ENCODE data around the gene EFCAB7. TPM values are rescaled to one million over a fixed set of nuclear protein-coding genes. Genes with fewer than 3 reads are reported as not detected.

Gene EFCAB7
- total and polyA plus RNA-seq, 2 of the 13 experiments (the other 11 are each of a cell fraction or from before 2014, with no cell fraction given), result 1.7 to 5.4 TPM

GRCh38 chr1:63522891-63523728, at the start of gene EFCAB7, which contains the start of gene ITGB3BP (continued):
- TF ChIP-seq ATF1 (CRISPR knock-in tag; IDR thresholded peaks at IDR 0.05) (peak; percentile 79), MXD4 (CRISPR knock-in tag; IDR thresholded peaks at IDR 0.05) (peak; percentile 83), ARID3A (IDR thresholded peaks at IDR 0.05; ENCODE audit: low read depth, low read length) (0 out of 2 replicates have a peak, but pooled peaks have one; percentile 46), ZNF350 (CRISPR knock-in tag; IDR thresholded peaks at IDR 0.05; ENCODE audit: borderline replicate concordance, low read depth) (peak; percentile 97), POGK (CRISPR knock-in tag; conservative IDR thresholded peaks at IDR 0.05) (peak; percentile 96), KAT8 (CRISPR knock-in tag; IDR thresholded peaks at IDR 0.05) (peak; percentile 98), STAG1 (CRISPR knock-in tag; IDR thresholded peaks at IDR 0.05) (no peak), PRDM4 (CRISPR knock-in tag; IDR thresholded peaks at IDR 0.05; ENCODE audit: borderline replicate concordance) (no peak), ZMYM4 (CRISPR knock-in tag; IDR thresholded peaks at IDR 0.05) (peak; percentile 99), ZNF33B (CRISPR knock-in tag; IDR thresholded peaks at IDR 0.05) (0 out of 2 replicates have a peak, but pooled peaks have one; percentile 62), ETV5 (CRISPR knock-in tag; IDR thresholded peaks at IDR 0.05; ENCODE audit: borderline replicate concordance) (peak; percentile 71; the same call in 1 of the 2 replicates), DNMT3B (CRISPR knock-in tag; conservative IDR thresholded peaks at IDR 0.05) (no peak), GPBP1L1 (CRISPR knock-in tag; IDR thresholded peaks at IDR 0.05) (no peak), ZNF326 (CRISPR knock-in tag; IDR thresholded peaks at IDR 0.05; ENCODE audit: borderline replicate concordance) (no peak)
- TF ChIP-seq, protein P1, sequence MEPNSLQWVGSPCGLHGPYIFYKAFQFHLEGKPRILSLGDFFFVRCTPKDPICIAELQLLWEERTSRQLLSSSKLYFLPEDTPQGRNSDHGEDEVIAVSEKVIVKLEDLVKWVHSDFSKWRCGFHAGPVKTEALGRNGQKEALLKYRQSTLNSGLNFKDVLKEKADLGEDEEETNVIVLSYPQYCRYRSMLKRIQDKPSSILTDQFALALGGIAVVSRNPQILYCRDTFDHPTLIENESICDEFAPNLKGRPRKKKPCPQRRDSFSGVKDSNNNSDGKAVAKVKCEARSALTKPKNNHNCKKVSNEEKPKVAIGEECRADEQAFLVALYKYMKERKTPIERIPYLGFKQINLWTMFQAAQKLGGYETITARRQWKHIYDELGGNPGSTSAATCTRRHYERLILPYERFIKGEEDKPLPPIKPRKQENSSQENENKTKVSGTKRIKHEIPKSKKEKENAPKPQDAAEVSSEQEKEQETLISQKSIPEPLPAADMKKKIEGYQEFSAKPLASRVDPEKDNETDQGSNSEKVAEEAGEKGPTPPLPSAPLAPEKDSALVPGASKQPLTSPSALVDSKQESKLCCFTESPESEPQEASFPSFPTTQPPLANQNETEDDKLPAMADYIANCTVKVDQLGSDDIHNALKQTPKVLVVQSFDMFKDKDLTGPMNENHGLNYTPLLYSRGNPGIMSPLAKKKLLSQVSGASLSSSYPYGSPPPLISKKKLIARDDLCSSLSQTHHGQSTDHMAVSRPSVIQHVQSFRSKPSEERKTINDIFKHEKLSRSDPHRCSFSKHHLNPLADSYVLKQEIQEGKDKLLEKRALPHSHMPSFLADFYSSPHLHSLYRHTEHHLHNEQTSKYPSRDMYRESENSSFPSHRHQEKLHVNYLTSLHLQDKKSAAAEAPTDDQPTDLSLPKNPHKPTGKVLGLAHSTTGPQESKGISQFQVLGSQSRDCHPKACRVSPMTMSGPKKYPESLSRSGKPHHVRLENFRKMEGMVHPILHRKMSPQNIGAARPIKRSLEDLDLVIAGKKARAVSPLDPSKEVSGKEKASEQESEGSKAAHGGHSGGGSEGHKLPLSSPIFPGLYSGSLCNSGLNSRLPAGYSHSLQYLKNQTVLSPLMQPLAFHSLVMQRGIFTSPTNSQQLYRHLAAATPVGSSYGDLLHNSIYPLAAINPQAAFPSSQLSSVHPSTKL (CRISPR knock-in tag; IDR thresholded peaks at IDR 0.05), result peak; percentile 79; the same call in 1 of the 2 replicates
- TF ChIP-seq, protein P2, sequence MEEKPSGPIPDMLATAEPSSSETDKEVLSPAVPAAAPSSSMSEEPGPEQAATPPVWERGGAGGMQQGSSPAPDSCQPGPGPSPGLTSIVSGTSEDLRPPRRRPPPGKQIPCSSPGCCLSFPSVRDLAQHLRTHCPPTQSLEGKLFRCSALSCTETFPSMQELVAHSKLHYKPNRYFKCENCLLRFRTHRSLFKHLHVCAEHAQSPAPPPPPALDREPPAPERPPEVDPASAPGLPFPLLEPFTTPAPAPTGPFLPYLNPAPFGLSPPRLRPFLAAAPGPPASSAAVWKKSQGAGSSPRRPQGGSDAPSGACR (CRISPR knock-in tag; IDR thresholded peaks at IDR 0.05), result 0 out of 2 replicates have a peak, but pooled peaks have one; percentile 71
